Measurements from ENCODE around the gene EML4. TPM values are rescaled to one million over a fixed set of nuclear protein-coding genes. Genes with fewer than 3 reads are reported as not detected.

EML4 gene
- total RNA-seq, 1 experiment from 2014 or later = 107 TPM

DNA sequence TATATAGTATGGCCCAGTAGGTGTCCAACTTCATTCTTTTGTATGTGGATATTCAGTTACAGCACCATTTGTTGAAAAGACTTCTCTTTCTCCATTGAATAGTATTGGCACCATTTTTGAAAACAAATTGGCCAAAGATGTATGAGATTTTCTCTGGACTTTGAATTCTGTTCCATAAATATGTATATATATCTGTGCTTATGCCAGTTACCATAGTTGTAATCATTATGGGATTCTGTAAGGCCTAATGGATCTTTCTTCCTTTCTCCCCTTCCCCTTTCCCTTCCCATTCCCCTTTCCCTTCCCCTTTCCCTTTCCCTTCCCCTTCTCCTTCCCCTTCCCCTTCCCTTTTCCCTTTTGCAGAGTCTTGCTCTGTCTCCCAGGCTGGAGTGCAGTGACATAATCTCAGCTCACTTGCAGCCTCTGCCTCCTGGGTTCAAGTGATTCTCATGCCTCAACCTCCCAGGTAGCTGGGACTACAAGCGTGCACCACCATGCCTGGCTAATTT is 140.9 kb downstream of the EML4 start:
- DNase-seq (ENCODE audit: low read depth, low spot score) (no peak), ATAC-seq (no peak)
- Histone ChIP-seq H3K36me3 (ENCODE audit: control insufficient read depth, insufficient read depth, low read length) (0 out of 2 replicates have a peak, but pooled peaks cover 2% of the 10 kb centered on the region), H3K9me3 (ENCODE audit: control insufficient read depth, insufficient read depth, low read depth, low read length) (no peaks in the 10 kb centered on the region), H3K27me3 (ENCODE audit: control insufficient read depth, insufficient read depth, low read length) (no peaks in the 10 kb centered on the region), H3K4me1 (ENCODE audit: control insufficient read depth, insufficient read depth, low read length) (no peaks in the 10 kb centered on the region), H3K4me3 (ENCODE audit: low read depth in 2 of 2, low read length in 2 of 2) (no peak overlapping the region), H3K27ac (ENCODE audit: low read length) (no peak overlapping the region)
- in situ Hi-C loops (cut with HindIII; ENCODE audit: low pct_unique_long_range_greater_than_20kb, low sequenced_read_pairs) = no loop called here
- intact Hi-C loops (cut with micrococcal nuclease; ENCODE audit: unreplicated experiment) = no loop called here
- ChIA-PET POLR2A (no interaction called here), CTCF (interaction anchor here (0.7 kb wide), 1 partner anchor 221 kb away, joined by 15 read pairs; no protein-coding TSS in a partner anchor)
- TF ChIP-seq SIN3A (IDR thresholded peaks at IDR 0.05; ENCODE audit: borderline replicate concordance, insufficient read depth, low read depth, low read length) (no peak), POLR2AphosphoS5 (IDR thresholded peaks at IDR 0.05; ENCODE audit: low read depth, low read length) (no peak), TCF7L2 (IDR thresholded peaks at IDR 0.05; ENCODE audit: low read depth, low read length) (no peak), CTCF (IDR thresholded peaks at IDR 0.05) (no peak), REST (IDR thresholded peaks at IDR 0.05; ENCODE audit: insufficient read depth in 1 of 2, low read depth in 2 of 2, low read length in 1 of 2) (no peak)
- no TSS peak for BruUV-seq (replicated peaks)

DNA sequence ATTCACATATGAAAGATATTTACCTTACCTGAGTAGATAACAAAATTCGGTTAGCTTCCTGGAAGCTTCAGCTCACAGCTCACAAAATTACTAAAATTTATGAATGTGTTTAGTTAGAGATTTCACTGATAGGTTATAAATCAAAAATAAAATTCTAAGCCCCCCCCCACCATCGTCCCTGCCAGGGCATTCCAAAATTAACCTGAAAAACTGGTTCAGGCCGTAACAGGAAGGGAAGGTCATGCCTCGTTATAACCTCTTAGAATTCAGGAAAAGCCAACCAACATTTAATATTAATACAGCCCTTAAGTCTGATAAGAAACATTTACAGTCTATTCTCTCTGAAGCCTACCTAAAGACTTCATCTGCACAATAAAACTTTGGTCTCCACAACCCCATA is 143.0 kb downstream of the EML4 start:
- intact Hi-C loops (cut with micrococcal nuclease; ENCODE audit: unreplicated experiment) (no loop called here), in situ Hi-C loops (cut with HindIII; ENCODE audit: low pct_unique_long_range_greater_than_20kb, low sequenced_read_pairs) (no loop called here)
- no peak for DNase-seq (ENCODE audit: low read depth, low spot score)
- peaks cover 6% of the 10 kb centered on the region; the same call in 1 of the 2 replicates for H3K36me3 ChIP-seq (ENCODE audit: control insufficient read depth, insufficient read depth, low read length)
- H3K27me3 ChIP-seq (ENCODE audit: control insufficient read depth, insufficient read depth, low read length) = no peaks in the 10 kb centered on the region
- H3K4me3 ChIP-seq (ENCODE audit: low read depth in 2 of 2, low read length in 2 of 2) = no peak overlapping the region
- ChIA-PET CTCF (no interaction called here), POLR2A (interaction anchor here (0.7 kb wide), 1 partner anchor 943 kb away, joined by 3 read pairs; no protein-coding TSS in a partner anchor)
- no peak for ATAC-seq
- no peaks in the 10 kb centered on the region for H3K4me1 ChIP-seq (ENCODE audit: control insufficient read depth, insufficient read depth, low read length)
- no peak for TF ChIP-seq POLR2AphosphoS5 (IDR thresholded peaks at IDR 0.05; ENCODE audit: low read depth, low read length)
- no peak for TF ChIP-seq REST (IDR thresholded peaks at IDR 0.05; ENCODE audit: insufficient read depth in 1 of 2, low read depth in 2 of 2, low read length in 1 of 2)
- TF ChIP-seq CTCF (IDR thresholded peaks at IDR 0.05) = no peak
- TF ChIP-seq TCF7L2 (IDR thresholded peaks at IDR 0.05; ENCODE audit: low read depth, low read length) = no peak
- TF ChIP-seq SIN3A (IDR thresholded peaks at IDR 0.05; ENCODE audit: borderline replicate concordance, insufficient read depth, low read depth, low read length) = no peak
- BruUV-seq (replicated peaks) = no TSS peak
- no peak overlapping the region for H3K27ac ChIP-seq (ENCODE audit: low read length)
- no peaks in the 10 kb centered on the region for H3K9me3 ChIP-seq (ENCODE audit: control insufficient read depth, insufficient read depth, low read depth, low read length)

All from Panc1 (cell line).